Limb (tissue), 2 donors: Measurements from ENCODE around the gene RIPOR2.
"Not testable (repeated sequence)": the region's sequence is repeated elsewhere in the genome, so short reads cannot be mapped to it uniquely, and the experiment has no call there.

Source experiments
- DNase-seq, 2 donors: peaks; one replicate each; pipeline ENCODE4 v3.0.0-alpha.2; 2016; ENCODE audit errors: extremely low spot score in 2 of 2

Gene RIPOR2

GRCh38 chr6:24957199-24957598 lies 21.4 kb upstream of the RIPOR2 start:
- DNase-seq = no peak

DNA sequence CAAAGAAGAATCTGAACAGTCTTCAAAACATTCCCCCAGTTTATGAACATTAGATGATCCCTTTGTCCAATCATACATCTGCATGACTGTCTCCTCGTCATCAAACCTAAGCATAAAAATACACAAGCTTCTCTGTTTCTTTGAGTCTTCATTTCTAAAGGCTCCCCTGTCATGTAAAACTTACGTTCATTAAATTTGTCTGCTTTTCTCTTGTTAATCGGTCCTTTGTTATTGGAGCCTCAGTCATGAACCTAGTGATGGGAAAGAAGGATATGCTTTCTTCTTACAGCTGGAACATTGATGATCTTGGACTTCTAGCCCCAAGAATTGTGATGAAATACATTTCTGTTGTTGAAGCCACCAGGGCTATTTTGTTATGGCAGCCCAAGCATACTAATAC lies 18.0 kb upstream of the RIPOR2 start:
- DNase-seq = no peak

GRCh38 chr6:24951811-24952299 lies 16.1 kb upstream of the RIPOR2 start:
- no peak for DNase-seq

DNA sequence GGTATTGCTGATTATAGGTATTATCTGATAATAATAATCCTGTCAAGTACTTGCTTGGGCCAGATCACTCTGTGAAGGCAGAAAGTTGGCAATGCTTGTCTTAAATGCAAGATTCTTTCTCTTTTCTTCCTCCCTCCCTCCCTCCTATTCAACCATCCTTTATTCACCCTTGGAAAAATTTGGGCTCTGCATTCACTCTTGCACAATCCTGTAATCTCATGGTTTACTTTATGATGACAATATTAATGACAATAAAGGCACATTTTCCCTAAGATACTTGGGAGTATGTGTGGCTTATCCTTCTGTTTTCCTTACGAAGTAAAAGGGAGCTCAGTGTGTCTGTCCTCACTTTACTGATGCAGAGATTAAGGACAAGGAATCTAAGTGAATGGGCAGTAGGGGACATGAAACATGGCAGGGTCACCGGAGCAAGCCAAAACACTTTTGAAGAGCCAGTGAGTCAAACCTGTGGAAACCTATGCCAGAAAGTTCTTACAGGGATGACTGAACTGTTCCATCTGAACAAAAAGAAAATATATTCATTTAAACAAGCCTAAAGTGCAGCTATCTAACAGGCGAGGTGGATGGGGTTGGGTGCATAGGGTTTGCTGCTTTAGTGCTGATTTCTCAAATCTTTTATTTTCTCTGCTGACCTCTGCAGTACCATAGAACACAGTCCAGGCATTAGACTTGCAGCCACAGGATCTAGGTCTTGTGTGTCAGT lies 14.6 kb upstream of the RIPOR2 start:
- no peak for DNase-seq

GRCh38 chr6:24949020-24949569 lies 13.3 kb upstream of the RIPOR2 start:
- no peak for DNase-seq

- DNase-seq = not testable (repeated sequence)
Observed at GRCh38 chr6:24948261-24948660, 12.5 kb upstream of the RIPOR2 start.

DNA sequence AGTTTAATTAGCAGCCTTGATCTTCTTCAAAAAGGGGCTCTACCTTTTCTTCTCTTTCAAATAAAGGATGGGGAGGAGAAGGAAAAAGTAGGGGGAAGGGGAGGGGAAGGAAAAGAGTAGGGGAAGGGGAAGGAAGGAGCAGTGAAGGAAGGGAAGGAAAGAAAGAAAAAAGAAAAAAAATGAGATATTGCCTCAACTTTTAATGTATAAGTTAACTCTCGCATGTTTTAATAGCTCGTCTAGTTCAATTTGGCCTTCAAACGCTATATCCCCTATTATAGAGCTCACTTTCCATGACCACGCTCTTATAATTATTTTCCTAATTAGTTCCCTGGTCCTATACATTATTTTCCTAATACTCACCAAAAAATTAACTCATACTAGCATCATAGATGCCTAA lies 11.9 kb upstream of the RIPOR2 start:
- no peak for DNase-seq

DNA sequence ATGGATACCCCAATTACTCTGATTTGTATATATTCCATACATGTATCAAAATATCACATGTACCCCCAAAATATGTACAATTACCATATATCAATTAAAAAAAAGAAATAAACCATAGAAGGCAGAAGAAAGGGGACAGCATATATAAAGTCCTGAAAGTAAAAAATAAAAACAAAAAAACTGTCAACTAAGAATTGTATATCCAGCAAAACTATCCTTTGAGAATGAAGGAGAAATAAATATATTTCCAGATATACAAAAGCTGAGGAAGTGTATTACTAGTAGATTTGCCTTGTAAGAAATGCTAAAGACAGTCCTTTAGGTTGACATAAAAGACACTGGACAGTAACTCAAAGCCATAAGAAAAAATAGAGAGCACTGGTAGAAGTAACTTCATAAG lies 9.3 kb upstream of the RIPOR2 start:
- no peak for DNase-seq

DNA sequence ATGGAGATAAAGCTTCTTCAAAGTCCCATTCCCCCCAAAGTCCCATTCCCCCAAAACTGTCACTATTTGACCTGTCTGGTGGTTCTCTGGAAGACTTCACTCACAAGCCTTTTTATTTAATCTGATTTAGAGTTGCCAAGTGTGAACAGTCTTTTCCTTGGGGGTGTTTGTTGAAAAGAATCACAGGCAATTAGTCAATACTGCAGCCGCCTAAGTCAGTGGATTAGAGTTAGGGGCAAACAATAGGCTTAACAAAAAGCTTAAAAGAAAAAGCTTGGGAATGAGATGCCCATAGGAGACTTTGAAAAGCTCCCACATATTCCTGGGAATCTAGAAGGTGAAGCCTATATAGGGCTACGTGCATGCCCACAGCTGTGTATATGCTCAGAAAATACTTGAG lies 8.0 kb upstream of the RIPOR2 start:
- no peak for DNase-seq

GRCh38 chr6:24940311-24940917 lies 4.7 kb upstream of the RIPOR2 start:
- no peak for DNase-seq

GRCh38 chr6:24936641-24937317 lies 1.0 kb upstream of the RIPOR2 start:
- DNase-seq = no peak

DNA sequence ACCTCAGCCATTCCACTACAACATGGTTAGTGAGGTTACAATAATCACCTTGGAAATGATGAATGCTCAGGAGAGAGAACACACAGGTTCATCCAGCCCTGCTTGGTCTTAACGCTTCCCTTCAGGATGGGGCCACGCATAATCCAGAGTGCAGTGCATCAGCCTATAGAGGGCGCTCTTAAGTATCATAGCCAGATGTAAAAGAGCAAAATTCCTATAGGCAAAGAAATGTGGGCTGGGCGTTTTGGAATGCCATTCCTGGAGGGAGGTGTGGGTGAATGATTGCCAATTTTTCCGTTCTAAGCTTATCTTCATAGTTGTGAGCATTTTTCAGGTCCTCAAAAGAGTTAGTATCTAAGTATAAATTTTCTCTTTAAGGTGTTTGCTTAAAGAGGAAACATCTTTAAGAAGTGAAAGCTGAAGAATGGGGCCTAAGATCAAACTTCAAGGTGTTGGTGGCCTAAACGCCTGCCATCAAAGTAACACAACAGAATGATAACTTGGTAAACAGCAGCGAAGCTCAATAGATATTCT lies 1.8 kb downstream of the RIPOR2 start:
- DNase-seq = no peak

GRCh38 chr6:24933266-24933665 lies 2.5 kb downstream of the RIPOR2 start:
- DNase-seq = no peak

DNA sequence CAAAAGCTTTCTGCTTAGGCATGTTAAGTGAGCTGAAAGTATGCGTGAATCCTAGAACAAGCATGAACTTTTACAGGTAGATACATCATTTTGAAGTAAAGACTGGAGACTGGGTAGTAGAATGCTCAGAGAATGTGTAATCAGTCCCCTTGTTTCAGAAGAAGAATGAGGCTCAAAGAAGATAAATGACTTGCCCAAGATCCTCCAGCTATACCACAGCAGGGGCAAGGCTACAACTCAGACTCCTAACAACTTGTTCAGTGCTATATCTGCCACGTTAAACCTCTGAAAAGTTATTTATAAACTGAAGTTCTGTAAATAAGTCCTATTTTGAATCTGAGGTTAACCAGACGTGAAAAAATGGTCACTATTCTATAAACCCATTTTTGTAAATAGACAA lies 2.9 kb downstream of the RIPOR2 start:
- DNase-seq = no peak

- no peak for DNase-seq
Observed at GRCh38 chr6:24931718-24932691, 3.8 kb downstream of the RIPOR2 start.

DNA sequence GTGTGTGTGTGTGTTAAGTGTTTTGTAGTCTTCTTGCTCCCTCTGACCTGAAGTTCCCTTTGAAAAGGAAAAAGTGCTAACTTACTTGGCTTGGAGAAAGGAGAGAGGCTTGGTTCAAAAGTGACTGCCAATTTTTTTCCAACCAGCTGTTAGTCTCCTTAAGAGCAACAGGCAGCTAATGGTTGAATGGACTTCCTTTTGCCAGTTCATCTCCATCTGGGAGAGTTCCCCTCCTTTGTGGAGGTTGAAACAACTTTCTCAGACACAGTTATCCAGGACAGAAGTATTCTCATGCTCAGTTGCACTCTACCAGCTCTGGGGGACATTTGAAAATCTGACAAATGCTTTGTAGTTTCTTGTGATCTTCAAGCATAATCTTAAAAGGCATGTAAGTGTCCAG lies 4.5 kb downstream of the RIPOR2 start:
- DNase-seq = peak in 1 of 2 donors; percentile 75

DNA sequence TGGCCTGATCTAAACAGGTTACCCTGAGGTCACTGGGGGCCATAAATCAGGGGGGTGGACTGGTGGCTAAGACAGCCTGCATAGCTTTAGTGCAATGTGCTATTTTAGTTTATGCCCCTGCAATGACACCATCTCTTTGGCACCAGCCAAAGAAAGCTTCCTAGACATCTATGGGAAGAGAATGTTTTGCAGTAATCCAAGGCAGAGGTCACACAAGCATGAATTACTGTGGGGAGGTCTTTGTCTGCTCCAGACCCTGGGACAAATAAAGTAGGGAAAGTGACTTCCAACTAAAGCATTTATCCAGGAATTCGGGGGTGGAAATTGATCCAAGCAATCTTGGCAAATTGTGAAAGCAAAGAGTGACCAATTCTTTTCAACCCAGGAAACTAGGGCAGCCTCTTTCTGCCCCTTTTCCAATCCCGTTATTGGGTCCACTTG lies 5.3 kb downstream of the RIPOR2 start:
- peak; percentile 54 to 67 for DNase-seq

GRCh38 chr6:24929242-24929641 lies 6.5 kb downstream of the RIPOR2 start:
- DNase-seq = no peak

- DNase-seq = no peak
Observed at GRCh38 chr6:24927985-24928745, 7.6 kb downstream of the RIPOR2 start.
